HL-60/S4 treated with phorbol 12-myristate 13-acetate at 8.2 ng/mL for 4 days and 3 days (cell line): ENCODE measurements around the gene SFT2D3.

Source experiments
- in situ Hi-C: fragments of 300-500 bp; cut with MboI; formaldehyde crosslinking; loops from 2 replicates; pipeline ENCODE4 v1.15.0; 2022; ENCODE audit warnings: low sequenced_read_pairs

The SFT2D3 gene, protein sequence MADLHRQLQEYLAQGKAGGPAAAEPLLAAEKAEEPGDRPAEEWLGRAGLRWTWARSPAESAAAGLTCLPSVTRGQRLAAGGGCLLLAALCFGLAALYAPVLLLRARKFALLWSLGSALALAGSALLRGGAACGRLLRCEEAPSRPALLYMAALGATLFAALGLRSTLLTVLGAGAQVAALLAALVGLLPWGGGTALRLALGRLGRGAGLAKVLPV

DNA sequence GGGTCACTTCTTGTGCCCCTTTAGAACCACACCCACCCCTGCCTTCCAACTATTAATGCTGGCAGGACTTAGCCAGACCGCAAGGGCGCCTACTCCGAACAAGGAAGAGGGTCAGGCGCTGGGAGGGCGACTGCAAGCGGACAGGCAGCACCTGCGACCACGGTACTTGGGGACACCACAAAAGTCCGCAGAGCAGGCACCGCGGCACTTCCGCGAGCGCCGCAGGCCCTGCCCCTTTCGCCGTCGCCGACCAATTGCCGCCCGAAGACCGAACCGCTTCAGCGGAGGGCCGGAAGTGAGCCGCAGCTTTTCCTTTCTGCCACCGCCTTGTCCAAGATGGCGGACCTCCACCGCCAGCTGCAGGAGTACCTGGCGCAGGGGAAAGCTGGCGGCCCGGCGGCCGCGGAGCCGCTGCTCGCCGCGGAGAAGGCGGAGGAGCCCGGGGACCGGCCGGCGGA, at the start of gene SFT2D3:
Gene SFT2D3, plus strand, starts transcription at position 305 of the 458 bp plus-strand sequence. Its CDS starts 32 bp downstream, at position 337.
- in situ Hi-C loops = no loop called here

DNA sequence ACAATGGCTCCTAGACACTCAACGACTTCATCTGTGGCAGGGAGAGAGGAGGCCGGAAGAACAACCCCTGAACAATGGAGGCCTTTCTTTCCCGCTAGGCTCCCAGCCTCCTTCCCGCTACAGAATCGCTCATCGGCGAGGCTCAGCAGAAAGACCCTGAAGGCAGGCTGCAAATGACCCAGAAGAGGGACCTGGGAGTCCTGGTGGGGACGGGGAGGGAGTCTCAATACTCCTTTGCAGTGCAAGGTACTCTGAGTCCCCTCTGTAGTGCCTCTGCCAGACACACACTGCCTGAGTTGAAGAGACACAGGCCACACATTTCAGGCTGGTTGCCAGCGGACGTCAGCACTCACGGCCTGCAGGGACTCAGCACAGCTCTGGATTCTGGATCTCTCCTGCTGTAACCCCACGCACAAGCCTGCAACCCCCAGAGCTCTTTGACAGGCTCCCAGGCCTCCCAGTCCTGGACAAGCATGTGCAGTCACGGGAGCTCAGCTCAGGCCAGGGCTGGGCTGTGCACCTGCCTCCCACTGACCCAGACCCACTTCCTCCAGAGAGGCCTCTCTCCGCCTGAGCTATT, 49.2 kb upstream of the SFT2D3 start:
- in situ Hi-C loops = no loop called here

DNA sequence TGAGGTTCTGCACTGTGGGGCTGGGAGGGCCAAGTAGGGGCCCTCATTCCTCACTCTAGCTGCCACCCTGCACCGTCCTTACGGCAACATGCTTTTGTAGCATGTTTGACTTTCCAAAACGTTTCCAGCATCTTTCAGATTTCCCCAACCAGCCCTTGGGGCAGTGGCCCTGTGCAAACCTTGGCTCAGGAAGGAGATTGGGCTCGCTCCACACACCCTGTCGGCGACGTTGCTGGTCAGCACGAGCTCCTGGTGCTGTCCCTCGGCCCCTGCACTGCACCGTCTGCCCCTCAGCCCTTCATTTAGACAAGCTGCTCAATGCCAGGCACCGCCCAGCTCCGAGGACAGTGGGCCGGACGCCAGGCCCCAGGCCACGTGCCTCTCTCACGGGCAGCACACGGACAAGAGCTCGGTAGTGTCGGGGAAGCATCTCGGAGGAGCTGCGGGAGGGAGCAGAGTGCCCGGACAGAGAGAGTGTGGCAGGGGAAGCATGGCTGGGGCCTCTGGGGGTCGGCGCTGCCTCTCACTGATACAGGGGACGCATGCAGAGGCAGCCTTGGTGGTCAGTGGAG, 48.4 kb upstream of the SFT2D3 start:
- in situ Hi-C loops = no loop called here

DNA sequence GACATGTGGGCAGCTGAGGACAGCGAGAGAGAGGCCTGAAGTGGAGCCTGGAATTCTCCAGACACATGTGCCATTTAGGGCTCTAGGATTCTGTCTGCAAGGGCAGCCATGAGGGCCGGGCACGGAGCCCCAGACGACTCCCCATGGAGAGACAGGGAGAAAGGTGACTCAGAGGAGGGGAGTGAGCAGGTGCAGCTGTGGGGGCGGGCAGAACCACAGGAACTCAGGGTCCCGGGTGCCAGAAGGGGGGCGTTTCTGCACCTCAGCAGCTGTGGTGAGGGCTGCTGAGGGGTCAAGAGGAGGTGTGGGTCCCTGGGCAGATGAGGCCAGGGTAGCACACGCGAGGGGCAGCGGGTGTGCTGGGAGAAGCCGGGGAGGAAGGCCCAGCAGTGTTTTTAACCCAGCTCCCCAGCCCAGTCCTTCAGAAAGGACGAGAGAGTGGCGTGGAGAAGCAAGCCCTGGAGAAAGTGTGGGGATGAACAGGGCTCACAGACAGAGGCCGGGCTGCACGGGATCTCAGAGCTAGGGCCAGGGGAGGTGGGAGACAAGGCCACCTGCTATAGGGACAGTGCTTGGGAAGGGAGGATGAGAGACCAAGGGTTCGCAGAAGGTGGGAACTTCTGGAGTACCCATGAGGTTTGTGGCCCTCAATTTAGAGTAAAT, 47.7 kb upstream of the SFT2D3 start:
- in situ Hi-C loops = no loop called here

DNA sequence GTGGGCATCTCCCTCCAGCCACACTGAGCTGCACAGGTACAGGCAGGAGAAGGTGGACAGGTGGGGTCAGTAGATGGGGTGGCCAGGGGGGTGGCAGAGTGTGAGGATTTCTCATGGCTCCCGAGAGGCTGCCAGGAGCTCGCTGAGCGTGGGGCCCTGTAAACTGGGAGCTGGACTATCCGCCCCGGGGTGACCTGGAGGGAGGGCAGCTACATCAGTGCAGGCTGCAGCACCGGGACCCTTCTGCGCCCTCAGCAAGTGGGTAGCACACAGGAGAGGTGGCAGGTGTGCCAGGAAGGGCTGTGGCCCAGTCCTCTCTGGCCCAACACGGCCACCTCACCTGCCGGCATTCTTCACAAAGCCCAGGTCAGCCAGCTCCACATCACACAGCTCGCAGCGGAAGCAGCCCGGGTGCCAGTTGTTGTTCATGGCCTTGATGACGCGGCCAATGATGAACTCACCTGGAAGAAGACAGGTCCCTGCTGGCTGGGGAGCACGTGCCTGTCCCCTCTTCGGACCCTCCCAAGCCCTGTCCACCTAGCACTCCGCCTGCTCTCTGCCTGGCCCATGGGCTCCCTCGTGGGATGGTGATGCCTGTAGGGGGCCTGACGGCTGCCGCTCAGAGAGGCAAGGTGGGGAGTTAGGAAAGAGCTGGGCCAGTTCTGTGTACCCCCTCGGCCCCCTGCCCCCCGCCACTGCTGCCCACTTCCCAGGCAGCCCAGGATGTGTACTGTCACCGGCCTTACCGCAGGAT, 47.0 kb upstream of the SFT2D3 start:
- in situ Hi-C loops = no loop called here

DNA sequence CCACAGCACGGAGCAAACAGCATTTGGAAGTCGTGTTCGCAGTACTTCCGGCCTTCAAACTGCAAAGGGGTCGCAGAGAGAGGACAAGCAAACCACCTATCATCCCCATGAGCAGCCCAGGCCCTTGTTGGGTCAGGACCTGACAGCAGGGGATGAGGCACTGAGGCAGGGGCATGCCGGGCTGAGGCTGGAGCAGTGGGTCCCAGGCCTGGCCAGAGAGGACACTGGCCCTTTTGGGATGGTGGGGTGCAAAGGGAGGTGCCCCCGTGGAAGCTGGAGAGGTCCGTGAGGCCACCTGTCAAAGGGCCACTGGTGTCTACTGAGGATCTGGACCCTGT, 46.5 kb upstream of the SFT2D3 start:
- in situ Hi-C loops = no loop called here

DNA sequence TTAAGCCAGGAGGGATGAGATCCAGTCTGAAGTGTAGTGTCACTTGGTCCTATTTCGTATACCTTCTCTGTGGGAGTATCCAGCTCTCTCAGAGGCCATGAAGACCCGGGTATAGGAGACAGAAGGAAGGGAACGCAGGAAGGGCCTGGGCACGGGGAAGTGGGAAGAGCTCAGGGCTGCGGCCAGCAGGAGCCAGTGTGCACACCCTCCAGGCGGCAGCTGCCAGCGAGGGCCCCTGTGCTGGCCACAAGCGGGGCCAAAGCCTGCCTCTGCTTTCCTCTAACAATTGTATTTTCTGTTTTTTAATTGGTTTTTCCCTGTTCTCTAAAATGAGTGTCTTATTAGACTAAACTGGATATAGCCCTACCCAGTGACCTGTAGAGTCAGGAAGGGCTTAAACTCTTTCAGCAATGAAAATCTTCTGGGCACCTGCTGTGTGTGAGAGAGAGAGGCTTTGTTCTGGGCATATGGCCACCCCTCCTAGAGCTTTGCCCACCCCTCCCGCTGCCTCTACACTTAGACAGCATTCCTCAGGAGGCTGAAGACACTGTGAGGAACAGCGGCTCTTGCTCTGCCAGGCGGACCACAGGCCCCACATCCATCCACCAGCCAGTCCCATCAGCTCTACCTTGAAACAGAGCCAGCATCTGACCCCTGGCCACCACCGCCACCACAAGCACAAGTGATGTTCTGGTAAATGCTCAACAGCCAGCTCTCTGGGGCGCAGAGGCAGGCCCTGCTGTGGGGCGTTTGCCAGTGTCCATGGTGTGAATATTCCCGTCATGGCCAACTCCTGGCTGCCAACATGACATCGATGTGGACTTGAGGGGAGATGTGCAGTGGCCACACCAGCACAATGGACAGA, 45.9 kb upstream of the SFT2D3 start:
- in situ Hi-C loops = no loop called here

DNA sequence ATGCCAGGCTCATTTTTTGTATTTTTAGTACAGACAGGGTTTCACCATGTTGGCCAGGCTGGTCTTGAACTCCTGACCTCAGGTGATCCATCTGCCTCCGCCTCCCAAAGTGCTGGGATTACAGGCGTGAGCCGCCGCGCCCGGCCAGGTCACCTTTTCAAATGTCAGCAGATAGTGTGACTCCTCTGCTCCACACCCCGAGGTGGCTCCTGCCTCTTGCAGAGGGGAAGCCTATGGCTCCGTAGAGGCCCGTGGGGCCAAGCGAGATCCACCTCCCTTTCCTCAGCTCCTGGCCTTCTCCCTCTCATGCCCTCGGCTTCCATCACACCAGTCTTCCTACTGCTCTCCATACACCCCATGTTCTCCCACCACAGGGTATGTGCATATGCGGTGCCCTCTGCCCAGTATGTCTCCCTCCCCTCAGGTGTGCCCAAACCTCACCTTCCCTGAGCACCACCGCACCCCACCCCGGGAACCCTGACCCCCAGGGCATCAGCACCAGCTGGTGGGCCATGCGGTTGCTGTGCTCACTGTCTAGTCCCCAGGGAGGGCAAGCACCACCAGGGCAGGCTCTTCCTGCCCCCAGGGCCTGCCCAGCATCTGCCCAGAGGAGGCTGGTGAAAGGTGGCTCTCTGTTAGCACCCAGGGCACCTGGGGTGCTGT, 44.6 kb upstream of the SFT2D3 start:
- in situ Hi-C loops = no loop called here

DNA sequence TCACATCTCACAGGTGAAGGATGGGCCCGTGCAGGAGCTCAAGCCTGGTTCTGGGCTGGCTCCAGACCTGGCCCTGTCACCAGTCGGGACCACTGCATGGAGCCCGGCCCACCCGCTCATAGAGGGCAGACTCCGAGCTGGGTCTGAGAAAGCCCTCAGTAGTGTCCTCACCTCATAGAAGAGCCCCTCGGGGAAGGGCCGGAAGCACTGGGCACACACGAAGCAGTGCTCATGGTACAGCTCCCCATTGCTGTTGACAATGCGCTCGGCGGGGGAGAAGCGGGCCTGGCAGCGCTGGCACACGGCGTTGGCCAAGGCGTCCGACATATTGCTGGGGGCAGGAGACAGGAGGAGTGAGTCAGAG, 44.1 kb upstream of the SFT2D3 start:
- in situ Hi-C loops = no loop called here

DNA sequence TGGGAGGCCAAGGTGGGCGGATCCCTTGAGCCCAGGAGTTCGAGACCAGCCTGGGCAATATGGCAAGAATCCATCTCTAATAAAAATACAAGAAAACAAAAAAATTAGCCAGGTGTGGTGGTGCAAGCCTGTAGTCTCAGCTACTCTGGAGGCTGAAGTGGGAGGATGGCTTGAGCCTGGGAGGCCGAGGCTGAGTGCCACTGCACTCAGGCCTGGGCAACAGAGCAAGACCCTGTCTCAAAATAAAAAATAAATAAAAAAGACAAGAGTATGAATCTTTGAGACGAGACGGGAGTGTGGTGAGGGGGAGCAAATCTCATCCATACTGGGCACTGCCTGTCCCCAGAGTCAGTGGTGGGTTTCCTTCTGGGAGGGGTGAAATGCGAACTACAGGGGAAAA, 43.2 kb upstream of the SFT2D3 start:
- in situ Hi-C loops = no loop called here

DNA sequence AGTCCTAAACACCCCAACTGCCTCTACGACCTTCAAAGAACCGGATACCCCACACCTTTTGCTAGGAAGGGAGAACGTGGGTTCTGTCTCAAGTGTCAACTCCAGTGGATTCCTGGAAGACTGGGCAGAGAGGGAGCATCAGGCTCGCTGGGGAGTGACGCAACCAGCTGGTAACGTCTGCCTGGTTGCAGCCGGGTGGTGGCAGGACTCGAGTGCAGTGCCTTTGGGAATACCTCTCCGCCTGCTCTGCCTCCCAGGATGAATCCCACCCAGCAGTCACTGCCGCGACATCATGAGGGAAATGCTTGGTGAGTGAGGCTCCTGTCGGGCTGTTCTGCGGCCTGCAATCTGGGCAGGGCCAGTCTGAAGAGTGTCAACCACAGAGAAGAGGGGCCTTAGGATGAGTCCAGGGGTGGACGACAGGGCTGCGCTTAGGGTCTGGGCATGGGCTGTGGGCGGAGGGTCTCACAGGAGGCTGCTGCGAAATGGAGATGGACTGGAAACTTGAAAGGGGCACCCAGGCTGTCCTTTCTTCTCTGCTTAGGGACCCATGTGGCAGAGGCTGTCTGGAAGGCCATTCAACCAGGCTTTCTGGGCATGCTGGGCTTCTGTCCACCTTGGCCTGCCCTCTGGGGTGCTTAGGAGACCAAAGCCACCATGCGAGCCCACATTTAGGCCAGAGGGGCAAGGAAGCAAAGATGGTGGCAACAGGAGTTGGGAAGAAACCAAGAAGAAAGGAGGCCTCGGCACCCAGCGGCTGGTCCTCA, 42.5 kb upstream of the SFT2D3 start:
- in situ Hi-C loops = no loop called here

DNA sequence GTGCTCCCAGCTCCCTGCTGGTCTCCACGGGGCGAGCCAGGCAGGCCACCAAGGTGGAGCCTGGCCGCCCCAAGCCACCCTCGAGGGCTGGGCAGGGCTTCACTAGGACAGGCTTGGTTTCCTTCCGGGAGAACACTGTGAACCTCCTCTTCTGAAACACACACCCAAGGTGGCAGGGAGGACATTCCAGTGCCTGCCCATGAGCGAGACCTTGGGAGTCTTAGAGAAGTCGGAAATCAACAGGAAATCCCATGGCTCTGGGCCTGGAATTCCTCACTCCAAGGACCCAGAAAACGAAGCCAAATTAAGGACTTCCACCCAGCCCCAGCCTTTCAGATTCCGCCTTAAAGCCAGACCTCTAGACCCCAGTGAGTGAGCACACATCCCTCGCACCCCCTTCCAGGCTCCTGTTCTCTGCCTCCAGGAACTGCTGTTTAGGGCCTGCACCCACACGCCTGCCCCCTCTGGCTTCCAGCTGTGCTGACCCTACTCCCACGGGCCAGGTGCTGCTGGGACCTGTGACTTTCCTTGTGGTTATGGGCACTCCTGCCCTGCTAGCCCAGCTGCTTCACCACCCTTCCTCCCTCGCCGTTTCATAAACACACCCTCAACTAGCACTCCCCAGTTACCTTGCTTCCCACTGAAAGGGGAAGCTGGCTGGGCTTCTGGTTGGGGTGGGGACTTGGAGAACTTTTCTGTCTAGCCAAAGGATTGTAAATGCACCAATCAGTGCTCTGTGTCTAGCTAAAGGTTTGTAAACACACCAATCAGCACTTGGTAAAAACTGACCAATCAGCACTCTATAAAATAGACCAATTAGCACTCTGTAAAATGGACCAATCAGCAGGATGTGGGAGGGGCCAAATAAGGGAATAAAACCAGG, 41.6 kb upstream of the SFT2D3 start:
- in situ Hi-C loops = no loop called here

DNA sequence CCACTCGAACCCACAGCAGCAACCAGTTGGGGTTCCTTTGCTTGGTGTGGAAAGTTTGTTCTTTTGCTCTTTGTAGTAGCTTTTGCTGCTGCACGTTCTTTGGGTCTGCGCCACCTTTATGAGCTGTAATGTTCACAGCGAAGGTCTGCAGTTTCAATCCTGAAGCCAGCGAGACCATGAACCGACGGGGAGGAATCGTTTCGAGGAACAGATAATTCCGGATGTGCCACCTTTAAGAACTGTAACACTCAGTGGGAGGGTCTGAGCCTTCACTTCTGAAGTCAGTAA, 41.1 kb upstream of the SFT2D3 start:
- in situ Hi-C loops = no loop called here

DNA sequence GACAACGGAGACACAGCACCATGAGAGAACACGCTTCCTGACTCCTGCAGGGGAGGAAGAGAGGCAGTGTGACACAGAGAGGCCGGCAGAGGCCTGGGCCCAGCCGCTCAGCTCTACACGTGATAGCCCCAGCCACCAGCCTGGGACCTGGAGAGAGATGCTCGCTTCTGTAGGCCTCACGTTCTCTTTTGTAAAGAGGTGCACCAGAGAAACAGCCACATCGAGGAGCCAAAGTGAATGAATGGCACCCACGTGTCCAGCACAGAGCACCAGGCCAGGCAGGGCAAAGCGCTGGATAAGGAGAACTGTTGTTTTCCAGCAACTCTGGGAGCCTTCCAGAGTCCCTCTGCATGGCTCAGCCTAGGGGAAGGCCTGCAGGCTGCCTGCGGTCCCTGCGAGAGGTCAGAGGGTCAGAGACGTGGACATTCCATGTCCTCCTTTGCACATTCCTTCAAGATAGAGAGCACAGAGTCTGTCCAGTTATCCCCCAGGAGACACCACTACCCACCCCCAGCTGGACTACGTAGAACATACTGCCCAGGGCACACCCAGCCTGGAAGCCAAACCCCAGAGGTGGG, 40.1 kb upstream of the SFT2D3 start:
- in situ Hi-C loops = no loop called here

DNA sequence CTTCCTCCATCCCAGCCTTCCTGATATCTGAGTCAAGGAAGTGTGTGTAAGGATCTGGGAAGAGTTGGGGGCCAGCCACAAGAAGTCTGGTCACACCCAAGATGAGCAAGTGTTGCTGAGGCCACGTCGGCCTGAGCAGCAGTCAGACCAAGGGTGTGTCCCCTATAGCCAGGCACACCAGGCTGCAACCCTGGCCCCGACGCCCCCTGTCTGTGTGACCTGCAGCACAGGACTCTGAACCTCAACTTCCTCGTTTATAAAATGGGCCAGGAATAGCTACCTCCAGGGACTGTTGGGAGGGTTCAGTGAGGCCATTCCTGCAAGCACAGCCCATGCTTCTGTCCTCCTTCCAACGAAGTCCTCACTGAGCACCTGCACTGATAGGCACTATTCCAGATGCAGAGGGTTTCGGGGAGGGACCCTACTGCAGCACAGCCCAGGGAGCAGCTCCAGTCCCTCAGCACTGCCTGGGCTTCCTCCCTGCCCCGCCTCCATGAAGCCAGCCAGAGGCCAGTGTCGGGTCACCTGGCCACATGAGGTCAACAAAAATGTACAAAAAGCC, 39.3 kb upstream of the SFT2D3 start:
- in situ Hi-C loops = no loop called here

DNA sequence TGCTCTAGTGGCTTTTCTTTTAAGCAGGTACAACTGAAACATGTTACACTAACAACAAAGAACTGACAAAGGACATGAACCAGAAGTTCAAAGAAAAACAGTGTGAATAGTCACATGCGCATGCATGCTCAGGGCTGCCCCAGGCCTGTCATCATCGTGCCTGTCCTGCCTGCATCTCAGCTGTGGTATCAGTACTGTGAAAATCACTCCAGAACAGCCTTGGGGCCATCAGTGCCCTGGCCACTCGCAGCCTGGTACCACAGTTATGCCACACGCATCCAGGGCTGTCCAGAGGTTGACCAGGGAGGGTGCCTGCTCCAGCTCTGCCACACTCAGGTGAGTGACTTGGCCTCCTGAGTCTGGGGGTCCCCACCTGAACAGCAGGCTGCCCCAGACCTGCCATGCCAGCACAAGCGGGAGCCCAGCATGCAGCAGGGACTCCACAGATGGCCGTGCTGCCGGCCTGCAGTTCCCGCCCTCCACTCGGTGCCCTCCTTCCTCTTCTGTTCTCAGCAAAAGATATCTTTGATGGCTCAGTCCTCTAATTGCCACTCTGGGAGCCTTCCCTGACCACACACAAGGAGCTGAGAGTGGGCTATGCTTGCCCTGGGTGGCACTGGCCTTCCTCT, 38.2 kb upstream of the SFT2D3 start:
- in situ Hi-C loops = no loop called here

DNA sequence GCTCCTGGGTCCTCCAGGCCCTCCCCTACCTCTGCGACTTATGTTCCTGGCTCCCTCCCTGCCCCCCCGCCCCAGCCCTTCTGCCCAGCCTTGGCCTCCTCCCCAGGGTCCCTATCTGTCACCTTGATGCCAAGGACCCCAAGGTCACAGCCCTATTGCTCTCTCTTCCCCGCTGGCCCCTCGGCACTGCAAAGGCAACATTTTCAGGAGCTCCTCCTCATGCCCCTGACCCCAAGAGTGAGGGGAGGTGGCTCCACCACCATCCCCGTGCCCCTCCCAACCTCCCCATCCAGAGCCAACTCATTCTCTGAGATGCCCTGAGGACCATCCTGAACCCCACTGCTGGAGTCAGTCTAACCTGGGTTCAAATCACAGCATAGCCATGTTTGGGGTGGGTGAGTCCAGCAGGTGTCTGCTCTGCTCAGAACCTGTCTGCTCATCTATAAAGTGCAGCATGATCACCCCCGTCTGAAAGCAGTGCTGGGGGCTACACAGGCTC, 37.7 kb upstream of the SFT2D3 start:
- in situ Hi-C loops = no loop called here
